IPS DF 19.7 (cell line): ENCODE data around the gene HTR2A.

Experiments used
- DNase-seq: peaks from one replicate; pipeline ENCODE4 v3.0.0-alpha.2; 2013; ENCODE audit warnings: low read depth, low spot score

HTR2A gene

GRCh38 chr13:46896341-46897137, at the start of gene HTR2A:
HTR2A (minus strand) TSS chr13:46897053; CDS start chr13:46895906, 1,147 bp downstream.
- no peak for DNase-seq

- no peak for DNase-seq
Observed at GRCh38 chr13:46936525-46936924, 39.7 kb upstream of the HTR2A start.

- DNase-seq, result no peak
Observed at GRCh38 chr13:46934749-46935148, 37.9 kb upstream of the HTR2A start.

GRCh38 chr13:46926916-46927590, 30.2 kb upstream of the HTR2A start:
- no peak for DNase-seq

GRCh38 chr13:46925486-46925885, 28.6 kb upstream of the HTR2A start:
- no peak for DNase-seq

- DNase-seq, result no peak
Observed at GRCh38 chr13:46914341-46914740, 17.5 kb upstream of the HTR2A start.

GRCh38 chr13:46913757-46914156, 16.9 kb upstream of the HTR2A start:
- DNase-seq, result no peak

- DNase-seq, result no peak
Observed at GRCh38 chr13:46909042-46909441, 12.2 kb upstream of the HTR2A start.

- DNase-seq, result no peak
Observed at GRCh38 chr13:46908501-46908900, 11.6 kb upstream of the HTR2A start.

- no peak for DNase-seq
Observed at GRCh38 chr13:46906405-46906804, 9.6 kb upstream of the HTR2A start.

- no peak for DNase-seq
Observed at GRCh38 chr13:46905249-46905648, 8.4 kb upstream of the HTR2A start.

GRCh38 chr13:46903748-46904147, 6.9 kb upstream of the HTR2A start:
- DNase-seq, result no peak

GRCh38 chr13:46901721-46902120, 4.9 kb upstream of the HTR2A start:
- DNase-seq, result no peak

- no peak for DNase-seq
Observed at GRCh38 chr13:46899801-46900200, 2.9 kb upstream of the HTR2A start.

GRCh38 chr13:46895381-46895780, 1.5 kb downstream of the HTR2A start:
- no peak for DNase-seq

GRCh38 chr13:46894568-46894967, 2.3 kb downstream of the HTR2A start:
- no peak for DNase-seq

- no peak for DNase-seq
Observed at GRCh38 chr13:46893798-46894560, 2.9 kb downstream of the HTR2A start.

GRCh38 chr13:46893221-46893740, 3.6 kb downstream of the HTR2A start:
- no peak for DNase-seq

- DNase-seq, result no peak
Observed at GRCh38 chr13:46885018-46885417, 11.8 kb downstream of the HTR2A start.

GRCh38 chr13:46884531-46884930, 12.3 kb downstream of the HTR2A start:
- no peak for DNase-seq

GRCh38 chr13:46881621-46882020, 15.2 kb downstream of the HTR2A start:
- no peak for DNase-seq

GRCh38 chr13:46874006-46874405, 22.8 kb downstream of the HTR2A start:
- no peak for DNase-seq
